Hepatic stellate cell (primary cell): ENCODE measurements around the gene ALPK1.

Experiments
- DNase-seq: peaks from one replicate; pipeline ENCODE4 v3.0.0; 2011; ENCODE audit warnings: low spot score

The ALPK1 gene

DNA sequence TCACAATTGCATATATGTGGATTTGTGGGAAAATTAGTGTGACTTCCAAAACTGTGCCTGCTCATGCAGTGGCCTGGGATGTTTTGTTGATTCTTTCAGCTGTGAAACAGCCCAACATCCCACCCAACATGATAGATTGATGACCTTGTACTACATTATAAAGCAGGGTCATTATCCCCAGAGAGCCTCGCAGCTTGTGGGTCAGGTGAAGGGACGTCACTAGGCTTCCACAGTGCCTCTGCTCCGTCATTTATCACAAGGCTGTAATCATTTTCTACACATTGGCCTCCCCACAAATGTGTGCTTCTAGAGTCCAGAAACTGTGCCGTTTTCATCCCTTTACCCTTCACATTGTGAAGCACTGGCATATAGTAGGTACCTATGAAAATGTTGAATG, 31.6 kb downstream of the ALPK1 start:
- DNase-seq = no peak

DNA sequence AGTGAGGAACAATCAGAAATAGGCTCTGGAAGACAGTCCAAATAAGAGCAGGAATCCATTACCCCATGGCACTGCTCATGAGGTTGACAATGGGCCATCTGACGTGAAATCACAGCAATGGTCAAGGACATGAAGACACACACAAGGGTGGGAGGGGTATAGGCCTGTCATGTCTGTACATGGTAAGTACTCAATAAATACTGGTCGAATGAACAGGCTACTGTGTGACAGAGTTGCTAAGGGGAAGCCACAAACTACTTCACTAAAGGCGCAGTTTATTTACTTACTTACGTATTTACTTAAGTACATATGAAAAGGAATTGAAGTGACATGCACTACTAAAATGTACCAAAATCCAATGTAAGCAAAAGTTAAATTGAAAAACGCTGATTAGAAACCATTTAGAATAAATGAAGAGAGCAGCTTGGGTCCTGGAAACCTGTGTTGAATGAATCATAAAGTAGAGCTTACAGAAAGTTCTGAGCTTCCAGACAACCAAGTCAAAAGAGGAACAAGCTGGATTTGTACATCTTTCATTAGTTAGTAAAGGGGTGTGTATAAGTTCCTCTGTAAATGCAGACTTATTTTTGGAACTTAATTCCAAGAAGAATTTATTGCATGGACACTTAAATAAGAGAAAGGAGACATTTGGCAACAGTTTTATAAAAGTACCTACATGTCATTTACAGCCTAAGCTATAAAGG, 32.7 kb downstream of the ALPK1 start:
- no peak for DNase-seq

DNA sequence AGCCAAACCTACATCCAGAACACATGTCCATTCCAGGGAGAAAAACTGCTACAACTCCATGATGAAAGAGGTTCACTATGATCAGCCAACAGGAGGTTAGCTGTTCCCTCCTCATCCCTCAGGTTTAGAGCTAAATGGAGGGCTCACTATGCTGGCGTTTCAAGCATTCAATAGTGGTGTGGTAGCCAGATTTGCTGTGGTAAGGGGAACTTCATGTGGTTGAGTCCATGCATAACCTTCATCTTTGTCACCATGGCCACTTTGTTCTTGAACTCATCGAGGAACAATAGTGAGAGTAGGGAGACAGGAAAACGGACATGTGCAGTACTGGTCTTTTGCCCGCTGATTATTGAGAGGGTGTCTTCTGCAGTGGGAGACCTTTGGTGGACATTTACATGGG, 33.8 kb downstream of the ALPK1 start:
- DNase-seq = no peak

DNA sequence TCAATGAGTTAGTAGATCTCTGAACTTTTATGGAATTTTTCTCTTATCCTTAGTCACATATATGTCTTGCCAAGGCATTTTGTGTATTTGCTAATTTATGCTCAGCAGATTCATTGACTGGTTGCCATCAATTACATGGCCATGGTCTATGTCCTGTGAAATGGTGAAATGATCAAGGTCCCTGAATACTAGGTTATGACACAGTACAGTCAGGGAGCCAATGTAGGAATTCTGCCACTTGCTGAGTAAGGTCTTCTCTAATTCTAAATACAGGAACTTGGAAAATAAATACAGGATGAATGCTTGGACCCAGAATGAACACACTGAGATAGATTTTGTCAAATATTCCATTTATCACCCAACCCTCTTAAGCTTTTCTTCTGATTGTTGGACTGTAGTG, 35.2 kb downstream of the ALPK1 start:
- no peak for DNase-seq

DNA sequence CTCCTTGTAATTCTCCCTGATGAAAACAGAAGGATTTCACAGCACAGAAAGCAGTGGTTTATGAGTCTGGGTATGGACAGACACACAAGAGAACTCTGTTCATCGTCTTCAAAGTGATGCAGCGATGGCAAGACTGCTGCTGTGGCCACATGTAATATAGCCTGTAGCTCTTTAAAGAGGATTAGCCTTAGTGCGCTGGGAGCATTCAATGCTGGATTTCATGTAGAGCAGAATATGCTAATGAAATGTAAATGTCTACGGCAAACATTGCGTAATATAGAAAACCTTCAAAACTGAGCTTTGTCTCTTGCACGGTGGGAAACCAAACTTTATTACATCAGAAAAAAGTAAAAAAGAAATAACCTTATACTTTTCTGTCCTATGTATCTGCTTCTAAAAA, 42.9 kb downstream of the ALPK1 start:
- DNase-seq = no peak

DNA sequence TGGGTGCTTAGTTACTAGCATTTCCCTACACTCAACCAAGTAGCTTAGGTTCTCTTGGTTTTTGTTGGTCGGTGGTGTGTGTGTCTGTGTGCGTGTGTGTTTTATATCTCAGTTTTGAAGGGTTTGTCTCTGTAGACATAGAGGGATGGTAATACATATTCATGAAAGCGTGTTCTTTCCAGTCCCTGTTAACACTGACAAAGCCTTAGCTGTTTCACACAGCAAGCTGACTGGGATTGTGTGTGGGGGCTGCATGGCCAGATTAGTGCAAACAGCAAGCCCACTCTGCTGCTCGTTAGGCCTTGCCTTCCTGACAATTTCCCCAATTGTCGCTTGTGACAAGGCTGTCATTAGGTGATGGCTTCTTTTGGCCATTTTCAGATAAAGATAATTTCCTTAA, 43.9 kb downstream of the ALPK1 start:
- DNase-seq = no peak

DNA sequence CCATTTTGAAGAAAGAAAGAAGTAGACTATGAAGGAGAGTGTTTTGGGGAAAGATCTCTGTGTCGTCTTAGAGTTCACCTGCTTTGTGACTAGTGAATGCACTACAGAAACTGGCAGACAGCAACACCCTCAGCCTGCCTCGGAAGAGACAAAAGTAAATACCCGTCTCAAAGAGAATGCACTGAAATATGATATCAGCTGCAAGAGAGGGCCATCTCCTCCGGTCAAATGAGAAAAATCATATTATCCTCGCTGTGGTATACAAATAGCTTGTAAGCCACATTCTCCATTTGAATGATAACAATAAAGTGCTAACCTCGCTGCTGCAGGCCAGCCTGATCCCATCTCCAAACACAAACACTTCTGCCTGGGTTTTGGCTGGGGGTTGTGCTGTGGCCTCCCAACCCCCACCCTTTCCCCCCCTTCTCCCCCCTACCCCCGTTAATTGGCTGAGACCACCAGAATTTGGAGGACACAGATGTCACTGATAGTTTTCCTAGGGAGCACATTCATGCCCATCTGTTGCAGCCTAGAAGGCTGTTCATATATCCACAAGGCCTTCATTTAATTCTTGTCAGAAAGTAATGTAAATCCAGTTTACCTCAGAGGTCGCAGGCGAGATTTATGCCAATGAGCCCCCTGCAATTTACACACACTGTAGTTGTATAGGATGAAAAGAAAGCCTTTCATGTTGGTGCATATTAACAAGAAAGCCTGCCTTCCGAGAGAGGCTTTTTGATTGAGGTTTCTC, 46.3 kb downstream of the ALPK1 start:
- no peak for DNase-seq

DNA sequence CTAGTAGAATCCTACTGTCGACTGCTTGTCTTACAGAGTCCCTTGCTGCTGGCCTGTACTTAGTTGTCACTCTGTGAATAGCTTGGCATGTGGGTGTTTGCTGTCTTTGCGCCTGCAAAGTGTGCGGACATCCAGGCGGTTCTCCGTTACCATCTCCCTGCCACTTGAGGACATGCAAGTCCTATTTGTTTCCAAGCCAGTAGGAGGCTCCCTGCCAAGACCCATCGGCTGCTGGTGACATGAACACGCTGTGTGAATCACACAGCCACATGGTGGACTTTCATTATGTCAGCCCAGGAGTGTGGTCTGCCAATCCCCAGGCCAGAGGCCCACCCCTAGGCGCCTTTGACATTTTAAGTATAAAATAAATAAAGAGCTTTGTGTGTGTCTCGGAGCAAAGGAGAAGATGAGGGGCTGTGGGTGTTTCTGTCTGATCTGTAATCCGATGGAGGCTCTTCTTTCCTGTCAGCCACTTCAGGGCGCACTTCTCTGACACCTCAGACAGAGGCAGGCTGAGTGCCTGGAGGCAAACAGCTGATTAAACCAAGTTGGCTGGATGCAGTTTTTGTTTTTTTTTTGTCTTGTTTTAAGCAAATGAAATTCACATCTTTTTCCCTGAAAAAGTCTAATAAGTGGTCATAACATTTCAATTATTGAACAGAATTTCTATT, 51.5 kb downstream of the ALPK1 start:
- DNase-seq = peak; percentile 45

DNA sequence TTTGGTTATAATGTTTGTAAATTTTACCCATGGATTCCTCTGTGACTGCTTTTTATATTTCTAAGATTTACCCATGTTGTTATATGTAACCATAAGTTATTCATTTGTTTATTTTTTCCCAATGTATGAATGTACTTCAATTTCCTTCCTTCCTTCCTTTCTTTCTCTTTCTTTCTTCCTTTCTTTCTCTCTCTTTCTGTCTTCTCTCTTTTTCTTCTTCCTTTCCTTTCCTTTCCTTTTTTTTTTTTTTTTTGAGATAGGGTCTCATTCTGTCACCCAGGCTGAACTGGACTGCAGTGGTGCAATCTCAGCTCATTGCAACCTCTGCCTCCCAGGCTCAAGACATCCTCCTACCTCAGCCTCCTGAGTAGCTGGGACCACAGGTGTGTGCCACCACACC, 55.6 kb downstream of the ALPK1 start:
- DNase-seq = no peak

DNA sequence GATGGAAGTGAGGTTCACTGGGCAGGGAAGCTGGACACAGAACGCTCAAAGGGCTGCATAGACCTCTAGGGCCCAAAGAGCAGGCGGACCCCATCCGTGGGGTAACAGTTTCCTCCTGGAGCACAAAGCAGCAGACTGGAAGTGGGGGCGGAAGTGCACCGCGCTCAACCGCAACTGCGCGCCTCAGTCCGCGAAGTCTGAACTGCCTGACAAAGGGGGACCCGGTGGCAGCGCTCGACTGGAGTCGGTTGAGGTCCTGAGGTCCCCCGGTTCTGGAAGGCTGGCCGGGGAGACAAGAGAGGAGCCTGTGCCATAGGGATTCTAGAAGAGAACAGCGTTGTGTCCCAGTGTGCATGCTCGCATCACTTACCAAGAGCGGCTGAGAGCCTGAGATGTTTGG, 58.5 kb downstream of the ALPK1 start:
- no peak for DNase-seq

DNA sequence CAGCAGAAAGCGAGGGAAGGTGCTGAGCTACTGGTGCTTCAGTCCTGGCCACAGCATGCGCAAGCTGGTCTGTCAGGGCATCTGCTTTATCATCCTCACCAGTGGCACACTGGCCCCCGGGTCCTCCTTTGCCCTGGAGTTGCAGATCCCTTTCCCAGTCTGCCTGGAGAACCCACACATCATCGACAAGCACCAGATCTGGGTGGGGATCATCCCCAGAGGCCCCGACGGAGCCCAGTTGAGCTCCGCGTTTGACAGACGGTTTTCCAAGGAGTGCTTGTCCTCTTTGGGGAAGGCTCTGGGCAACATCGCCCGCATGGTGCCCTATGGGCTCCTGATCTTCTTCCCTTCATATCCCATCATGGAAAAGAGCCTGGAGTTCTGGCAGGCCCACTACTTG, 60.3 kb downstream of the ALPK1 start:
- DNase-seq = no peak

DNA sequence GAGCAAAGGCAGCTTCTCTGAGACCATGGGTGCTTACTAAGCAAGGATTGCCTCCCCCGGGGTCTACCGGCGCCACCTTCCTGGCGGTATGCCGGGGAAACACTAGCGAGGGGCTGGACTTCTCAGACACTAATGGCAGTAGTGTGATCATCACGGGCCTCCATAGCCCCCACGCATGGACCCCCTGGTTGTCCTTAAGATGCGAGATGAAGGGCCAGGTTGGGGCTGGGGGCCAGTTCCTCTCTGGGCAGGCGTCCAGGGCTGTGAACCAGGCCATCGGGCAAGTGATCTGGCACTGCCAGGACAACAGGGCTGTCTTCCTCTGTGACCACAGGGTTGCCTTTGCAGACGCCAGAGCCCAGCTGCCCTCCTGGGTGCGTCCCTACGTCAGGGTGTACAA, 60.7 kb downstream of the ALPK1 start:
- no peak for DNase-seq

DNA sequence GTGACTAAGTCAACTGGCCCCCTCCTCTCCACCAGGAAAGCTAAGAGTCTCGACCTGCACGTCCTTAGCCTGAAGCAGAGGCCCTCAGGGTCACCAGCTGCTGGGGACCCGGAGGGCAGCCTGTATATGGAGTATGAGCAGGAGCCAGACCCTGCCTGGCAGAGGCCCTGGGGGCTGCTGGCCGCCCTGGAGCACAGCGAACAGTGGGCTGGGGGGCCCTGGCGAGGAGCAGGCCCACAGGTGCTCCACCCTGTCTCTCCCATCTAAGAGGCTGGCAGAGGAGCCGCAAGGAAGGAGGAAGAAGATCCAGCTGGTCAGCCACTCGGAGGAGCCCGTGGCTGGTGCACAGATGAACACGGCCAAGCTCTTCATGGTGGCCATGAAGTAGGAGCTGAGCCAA, 61.2 kb downstream of the ALPK1 start:
- DNase-seq = no peak

DNA sequence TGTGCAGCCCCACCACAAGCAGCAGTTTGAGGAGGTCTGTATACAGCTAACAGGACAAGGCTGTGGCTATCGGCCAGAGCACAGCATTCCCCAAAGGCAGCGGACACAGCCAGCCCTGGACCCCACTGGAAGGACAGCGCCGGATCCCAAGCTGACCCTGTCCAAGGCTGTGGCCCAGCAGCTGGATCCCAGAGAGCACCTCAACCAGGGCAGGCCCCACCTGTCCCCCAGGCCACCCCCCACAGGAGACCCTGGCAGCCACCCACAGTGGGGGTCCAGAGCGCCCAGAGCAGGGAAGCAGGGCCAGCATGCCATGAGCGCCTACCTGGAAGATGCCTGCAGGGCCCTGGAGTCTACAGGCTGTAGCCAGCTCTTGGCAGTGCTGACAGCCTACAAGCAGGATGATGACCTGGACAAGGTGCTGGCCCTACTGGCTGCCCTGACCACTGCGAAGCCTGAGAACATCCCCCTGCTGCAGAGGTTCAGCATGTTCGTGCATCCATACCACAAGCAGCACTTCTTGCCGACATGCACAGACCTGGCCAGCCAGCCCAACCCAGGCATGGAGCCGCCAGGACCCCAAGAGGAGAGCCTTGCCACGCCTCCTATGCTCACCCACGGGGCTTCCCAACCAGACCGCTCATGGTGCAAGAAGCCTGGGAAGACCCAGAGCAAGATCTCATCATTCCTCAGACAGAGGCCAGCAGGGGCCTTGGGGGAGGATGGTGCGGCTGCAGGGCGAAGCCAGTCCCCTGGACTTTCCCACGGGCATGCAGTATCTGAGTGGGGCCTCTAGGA, 62.0 kb downstream of the ALPK1 start:
- DNase-seq = no peak

DNA sequence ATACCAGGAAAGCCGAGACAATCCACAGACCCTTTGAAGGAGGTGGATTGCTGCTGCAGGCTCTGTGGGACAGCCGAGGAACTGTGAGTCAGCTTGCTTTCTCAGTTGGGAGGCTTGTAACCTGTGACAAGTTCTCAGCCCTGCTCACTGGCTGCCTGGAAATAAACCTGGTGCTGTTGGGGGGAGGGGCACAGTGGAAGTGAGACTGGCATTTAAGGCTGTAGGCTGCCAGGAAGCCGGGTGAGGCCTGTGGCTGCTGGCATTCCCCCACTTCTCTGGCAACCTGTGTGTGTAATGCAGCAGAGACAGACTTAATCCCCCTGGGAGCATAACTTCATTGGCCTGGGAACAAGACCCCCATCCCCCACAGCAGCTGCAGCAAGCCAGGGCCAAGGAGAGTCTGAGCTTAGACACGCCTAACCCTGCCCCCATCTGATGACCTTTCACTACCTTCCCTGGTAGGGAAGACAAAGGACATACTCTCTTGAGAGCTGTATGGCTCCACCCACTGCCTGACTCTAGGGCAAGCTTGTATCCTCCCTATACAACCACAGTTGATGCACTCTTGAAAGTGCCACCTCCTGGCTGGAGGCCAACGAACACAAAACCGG, 64.1 kb downstream of the ALPK1 start:
- DNase-seq = no peak

DNA sequence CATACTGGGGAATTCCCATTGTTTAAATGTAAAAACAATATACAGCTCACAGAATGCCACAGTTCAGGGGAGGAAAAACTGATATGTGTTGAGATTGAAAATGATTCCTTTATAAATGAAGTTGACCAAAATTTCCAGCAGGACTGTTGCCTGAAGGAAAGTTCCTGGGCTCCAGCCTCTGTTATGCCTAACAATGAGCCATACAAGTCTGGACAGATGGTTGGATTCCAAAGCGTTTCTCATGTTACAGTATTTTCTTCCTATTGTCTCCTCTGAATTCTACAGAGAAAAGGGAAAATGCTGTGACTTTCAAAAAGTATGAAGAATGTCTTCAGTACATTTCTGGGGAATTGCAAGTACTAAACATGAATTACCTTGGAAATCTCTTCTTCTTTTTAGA, 73.3 kb downstream of the ALPK1 start:
- no peak for DNase-seq

DNA sequence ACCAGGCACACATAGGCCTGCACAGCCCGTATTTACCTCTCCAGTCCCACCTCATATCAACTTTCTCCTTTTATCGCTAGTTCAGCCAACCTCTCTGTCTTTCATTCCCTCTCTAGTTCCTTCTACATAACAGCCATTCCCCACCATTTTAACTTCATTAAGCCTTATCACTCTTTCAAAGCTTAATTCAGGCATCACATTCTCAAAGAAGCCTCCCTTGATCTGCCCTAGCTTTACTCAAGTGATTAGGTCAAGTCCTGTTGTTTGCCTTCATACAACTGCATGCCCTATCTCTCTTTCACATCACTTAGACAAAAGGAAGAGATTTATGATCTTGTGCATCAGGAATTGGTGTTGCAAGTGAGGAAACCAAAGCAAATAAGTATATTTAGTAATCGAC, 74.2 kb downstream of the ALPK1 start:
- DNase-seq = no peak

DNA sequence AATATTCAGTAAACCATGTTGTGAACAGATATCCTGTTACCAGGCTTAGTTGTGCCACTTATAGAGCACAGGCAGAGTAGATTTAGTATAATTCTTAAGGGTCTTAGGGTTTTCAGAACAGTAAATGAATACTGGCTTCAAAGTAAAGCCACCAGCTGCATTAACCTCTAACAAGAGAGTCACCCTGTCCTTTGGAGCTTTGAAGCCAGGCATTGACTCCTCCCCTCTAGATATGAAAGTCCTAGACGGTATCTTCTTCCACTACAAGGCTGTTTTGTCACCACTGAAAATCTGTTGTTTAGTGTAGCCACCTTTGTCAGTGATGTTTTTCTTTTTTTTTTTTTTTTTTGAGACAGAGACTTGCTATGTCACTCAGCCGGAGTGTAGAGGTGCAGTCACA, 77.7 kb downstream of the ALPK1 start:
- no peak for DNase-seq

DNA sequence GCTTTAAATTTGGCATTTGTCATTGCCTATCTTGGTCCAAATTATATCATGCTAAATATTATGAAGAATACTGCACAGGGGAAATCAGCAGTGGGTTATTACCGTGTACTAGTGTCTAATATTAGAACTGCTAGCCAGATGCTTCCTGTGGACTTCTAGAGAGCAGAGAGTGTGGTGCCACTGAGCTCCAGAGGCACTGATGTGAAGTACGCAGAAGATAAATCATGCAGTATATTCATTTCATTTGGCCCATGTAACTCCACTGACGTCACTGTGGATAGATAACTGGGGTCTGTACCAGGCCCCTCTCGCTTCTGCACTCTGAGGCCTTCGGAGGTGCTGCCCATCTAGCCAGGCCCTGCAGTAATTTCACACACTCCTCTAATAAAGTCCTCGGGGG, 80.0 kb downstream of the ALPK1 start:
- no peak for DNase-seq

DNA sequence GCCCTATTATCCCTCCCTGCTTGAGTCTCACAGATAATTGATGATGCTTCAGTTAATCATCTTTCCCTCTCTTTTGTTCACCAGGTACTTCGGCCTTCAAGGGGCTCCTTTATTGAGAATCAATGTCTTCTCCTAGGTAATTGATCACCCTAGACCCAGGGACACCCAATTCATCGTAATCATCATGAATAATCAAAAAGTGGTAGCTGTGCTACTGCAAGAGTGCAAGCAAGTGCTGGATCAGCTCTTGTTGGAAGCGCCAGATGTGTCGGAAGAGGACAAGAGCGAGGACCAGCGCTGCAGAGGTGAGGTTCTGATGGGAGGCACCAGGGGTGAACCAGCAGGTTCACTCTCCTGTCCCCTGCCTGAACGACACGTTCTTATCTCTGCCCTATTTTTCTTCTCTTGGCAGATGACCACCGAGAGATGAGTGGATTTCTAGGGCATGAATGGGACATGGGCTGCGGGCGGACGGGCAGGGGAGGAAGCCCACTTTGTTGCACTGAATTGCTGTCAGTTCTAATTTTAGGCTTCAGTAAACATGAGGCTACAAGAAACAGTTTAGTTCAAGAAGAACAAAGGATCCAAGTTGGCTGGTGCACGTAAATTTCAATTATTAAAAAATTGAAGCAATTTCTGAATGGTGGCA, 80.5 kb downstream of the ALPK1 start:
- no peak for DNase-seq

DNA sequence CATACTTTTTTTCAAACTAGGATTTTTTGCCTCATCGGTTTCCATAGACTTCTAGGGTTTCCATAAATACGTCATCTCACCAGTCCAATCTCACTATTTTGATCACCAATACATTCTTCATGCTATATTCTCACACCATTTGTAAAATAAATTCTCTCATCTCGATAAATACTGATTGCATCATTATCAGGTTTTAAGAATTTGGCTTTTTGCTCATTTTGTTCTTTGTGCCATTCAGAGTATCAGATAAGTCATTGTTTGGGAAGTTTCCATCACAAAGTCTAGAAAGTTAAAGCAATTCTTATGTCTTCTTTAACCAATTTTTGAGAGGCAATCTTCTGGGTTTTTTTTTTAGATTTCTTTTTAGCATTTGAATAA, 81.1 kb downstream of the ALPK1 start:
- DNase-seq = no peak

DNA sequence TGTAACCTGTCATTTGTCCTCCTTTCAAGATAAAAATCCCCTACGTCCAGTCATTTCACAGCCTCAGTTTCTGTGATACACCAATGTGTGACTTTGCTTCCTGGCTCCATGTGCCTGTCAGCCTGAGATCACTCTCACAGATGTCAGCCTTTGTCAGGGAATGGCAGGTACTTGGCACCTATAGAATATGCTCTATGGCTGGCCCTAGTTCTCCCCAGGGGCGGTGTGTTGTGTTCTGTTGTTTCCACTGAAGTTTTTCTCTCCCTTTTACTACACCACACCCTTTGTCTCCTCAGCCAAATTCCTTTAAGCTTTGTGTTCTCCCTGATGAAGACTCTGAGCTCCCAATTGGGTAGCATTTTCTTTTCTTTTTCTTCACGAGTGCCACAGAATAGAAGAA, 81.7 kb downstream of the ALPK1 start:
- DNase-seq = no peak
